Stimulated activated CD4-positive, alpha-beta T cell treated with anti-CD3 and anti-CD28 coated beads, Interleukin-12 subunit alpha, Interleukin-12 subunit beta, amount 100 ng/mL, for 4 hours (primary cell): ENCODE results near the gene NLGN1.
"Not testable (repeated sequence)": the region's sequence is repeated elsewhere in the genome, so short reads cannot be mapped to it uniquely, and the experiment has no call there.

Experiments
- DNase-seq: peaks from one replicate; pipeline ENCODE4 v3.0.0-alpha.2; 2020

The NLGN1 gene

DNA sequence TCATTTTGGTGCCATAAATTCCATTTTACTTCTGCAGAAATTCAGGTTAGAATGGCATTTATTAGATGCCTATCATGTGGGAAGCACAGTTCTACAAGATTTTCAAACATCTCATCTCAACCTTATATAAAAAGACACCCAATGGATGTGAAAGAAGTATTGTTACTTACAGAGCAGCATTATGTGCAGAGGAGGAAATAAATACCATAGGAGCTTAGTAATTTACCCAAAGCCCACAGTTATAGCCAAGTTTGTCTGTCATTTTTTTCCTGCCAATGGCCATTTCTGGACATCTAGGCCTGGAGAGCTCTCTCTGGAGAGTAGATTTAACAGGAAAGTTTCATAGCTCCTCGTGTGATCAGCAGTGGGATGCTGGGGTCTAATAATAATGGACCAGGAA, 802.2 kb downstream of the NLGN1 start:
- no peak for DNase-seq

DNA sequence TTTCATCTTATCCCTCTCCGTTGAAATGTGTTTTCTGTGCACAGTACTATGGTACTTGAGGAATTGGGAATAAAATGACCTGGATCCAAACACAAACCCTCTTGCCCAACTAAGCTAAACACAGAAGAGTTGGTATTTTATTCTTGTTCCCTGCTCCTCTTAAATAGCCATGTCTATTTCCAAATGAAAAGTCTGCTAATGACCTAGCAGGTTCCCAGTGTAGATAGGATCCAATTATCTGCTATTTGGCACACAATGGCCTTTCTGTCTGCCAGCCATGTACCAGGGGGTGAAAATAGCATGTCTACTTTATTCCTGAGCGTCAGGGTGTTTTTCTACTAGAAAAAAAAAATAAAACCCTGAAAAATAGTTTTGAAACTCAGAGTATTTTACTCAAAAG, 804.6 kb downstream of the NLGN1 start:
- DNase-seq: no peak

DNA sequence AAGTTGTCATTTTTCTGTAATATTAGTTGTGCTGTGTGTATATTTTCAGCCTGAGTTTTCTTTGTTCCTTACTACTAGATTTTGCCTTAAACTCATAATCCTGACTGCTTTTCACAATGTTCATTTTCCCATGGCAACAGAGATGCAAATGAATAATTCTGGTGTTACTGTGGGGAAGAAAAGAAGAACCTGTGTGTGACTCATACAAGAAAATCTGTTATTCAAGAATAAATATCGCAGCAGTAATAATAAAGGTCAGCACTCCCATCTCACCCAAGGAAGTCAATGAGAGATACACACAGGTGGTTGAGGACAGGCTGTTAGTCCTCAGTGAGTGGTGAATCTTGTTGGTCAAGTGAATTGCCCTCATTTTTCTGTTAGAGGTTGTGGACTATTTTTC, 805.0 kb downstream of the NLGN1 start:
- DNase-seq: no peak

DNA sequence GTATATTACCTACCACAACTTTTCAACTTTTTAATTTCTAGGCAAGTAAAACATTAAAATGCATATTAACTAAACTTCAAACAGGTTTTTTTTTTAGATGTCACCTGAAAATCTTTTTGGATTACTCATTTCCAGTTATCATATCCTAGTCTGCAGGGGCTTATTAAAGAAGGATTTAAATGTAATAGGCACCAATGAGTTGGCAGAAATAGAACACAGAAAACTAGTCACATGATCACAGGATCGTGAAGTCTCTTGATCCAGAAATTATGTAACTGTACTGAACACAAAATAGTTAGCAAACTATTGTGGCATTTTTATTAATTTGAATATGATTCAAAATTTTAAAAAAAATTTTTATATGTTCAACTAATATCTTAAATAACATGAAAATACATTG, 807.2 kb downstream of the NLGN1 start:
- DNase-seq: no peak

DNA sequence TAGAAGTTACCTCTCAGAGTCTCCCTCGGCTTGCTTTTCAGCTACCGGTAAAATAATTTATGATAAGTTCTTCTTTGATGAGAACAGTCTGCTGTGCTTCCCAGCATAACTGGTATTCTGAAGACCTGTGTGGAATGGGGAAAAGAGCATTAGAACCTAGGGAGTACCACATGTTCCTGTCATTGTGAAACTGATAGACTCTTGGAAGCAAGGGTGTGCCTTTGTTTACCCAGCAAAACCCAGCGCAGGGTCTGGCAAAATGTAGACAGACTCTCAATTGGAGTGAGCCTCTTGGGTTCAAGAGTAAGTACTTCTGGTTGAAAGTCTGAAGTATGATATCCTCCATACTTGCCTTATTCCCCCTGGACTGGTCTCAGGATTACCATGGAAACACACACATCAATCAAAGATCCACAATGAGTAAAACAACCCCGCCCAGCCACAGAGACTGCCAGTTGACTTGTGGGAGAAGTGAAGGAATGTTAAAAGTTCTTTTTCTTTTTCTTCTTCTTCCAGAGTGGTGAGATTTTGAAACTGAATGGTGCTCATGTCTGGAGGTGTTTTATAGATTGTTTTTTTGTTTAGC, 809.2 kb downstream of the NLGN1 start:
- DNase-seq: no peak

DNA sequence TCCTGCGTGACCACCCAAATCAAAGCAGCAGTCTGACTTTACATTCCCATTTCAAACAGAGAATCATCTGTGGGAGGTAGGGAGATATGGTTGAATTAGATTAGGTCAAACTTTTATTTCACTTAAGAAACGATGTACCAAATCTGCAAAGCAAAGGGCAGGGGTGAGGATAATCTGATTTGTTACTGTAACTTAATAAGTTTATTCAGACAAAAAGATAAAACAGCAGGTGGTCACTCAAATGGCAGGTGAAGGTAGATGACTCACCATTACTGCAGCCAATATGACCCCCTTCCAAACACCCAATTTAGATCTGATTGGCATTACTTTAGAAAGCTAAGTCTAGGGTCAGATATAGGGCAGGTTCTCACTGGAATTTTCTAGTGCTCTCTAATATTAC, 810.6 kb downstream of the NLGN1 start:
- DNase-seq: no peak

DNA sequence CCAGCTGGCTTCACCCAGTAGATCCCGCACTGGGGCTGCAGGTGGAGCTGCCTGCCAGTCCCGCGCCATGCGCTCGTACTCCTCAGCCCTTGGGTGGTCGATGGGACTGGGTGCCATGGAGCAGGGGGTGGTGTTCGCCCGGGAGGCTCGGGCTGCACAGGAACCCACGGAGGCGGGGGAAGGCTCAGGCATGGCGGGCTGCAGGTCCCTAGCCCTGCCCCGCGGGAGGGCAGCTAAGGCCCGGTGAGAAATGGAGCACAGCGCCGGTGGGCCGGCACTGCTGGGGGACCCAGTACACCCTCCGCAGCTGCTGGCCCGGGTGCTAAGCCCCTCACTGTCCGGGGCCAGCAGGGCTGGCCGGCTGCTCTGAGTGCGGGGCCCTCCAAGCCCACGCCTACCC, 814.4 kb downstream of the NLGN1 start:
- not testable (repeated sequence) for DNase-seq

DNA sequence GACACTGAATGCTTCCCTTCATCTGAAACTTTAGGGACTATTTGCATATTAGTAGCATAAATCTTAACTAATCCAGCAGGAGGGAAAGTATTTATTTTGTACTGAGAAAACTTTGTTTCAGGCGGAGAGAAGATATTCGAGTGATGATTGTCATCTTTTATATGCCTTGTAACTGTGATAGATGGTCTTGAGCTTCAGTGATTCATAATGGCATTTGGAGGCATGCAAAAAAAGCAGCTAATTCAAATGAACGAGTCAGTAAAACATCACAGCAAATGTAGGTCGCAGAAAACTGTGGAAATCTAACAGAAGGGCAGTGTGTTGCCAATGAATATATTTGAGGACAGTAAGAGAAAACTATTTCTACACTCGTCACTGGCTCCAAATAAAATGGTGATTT, 817.9 kb downstream of the NLGN1 start:
- DNase-seq: no peak

DNA sequence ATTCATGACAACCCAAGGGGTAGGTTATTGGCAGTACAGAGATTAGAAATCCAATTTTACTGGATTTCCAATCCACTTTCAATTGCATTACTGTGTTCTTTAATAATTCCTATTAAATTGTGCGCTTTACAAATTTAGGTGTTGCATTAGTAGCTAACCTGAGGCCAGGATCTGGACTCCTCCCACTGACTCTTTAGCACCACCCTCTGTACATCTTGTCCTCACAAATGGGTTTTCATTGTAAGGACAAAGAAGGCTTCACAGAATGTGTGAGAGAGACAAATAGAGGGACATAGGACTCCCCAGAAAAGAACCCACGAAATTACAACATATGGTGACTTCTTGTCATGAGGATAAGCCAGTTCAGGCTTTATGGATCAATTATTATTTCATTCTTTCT, 818.5 kb downstream of the NLGN1 start:
- DNase-seq: no peak

DNA sequence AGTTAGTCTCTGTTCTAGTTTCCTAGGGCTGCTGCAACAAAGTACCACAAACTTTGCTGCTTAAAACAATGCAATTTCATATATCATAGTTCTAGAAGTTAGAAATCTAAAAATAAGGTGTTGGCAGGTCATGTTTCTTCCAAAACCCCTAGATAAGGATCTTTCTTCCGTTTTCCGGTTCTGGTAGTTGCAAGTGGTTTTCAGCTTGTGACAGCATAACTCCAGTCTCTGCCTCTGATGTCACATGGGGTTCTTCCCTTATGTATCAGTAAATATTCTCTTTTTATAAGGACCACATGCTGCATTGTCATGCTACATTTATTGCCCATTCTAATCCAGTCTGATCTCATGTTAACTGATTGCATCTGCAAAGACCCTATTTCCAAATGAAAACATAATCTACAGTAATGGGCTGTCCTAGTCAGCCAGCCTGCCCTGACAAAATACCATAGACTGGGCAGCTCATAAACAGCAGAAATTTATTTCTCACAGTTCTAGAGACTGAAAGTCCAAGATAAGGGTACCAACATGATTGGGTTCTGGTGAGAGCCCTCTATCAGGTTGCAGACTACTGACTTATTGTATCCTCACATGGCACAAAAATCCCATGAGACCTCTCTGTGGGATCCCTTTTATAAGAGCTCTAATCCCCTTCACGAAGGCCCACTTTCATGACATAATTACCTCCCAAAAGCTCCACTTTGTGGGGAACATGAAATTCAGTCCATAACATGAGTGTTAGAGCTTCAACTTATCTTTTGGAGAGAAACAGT, 819.6 kb downstream of the NLGN1 start:
- DNase-seq: no peak

DNA sequence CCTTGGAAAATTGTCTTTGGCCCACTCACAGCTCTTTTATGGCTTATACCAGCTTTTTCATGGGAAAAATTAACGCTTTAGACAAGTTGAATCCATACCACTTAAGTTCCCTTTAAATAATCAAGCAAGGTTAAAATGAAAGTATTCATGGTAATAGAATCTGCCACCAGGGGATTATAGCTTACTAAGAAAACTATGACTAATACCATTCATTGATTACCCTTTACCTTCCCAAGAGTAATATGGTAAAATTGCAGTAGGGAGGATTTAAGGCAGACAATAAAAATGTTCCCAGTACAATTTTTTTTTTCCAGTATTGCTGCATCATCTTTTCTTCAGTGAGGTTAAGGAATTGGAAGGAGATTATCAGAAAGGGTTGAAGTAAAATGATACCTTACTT, 820.5 kb downstream of the NLGN1 start:
- no peak for DNase-seq

DNA sequence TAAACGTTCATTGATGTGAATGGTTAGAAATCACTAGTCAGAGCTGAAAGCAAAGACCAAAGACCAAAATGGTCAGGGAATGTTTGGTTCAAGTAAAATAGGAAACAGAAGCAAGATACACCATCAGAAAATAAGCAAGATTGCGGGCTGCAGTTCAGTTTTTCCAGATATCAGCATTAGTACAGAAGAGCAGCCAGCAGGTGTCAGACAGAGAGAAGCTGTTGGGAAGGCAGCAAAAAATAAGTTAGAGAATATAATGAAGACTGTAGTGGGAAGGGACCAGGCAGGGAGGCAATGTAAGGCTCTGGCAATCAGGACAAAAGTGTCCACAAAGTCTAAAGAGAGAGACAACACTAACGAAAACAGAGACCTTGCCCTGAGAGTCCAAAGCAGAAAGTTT, 822.2 kb downstream of the NLGN1 start:
- DNase-seq: no peak

DNA sequence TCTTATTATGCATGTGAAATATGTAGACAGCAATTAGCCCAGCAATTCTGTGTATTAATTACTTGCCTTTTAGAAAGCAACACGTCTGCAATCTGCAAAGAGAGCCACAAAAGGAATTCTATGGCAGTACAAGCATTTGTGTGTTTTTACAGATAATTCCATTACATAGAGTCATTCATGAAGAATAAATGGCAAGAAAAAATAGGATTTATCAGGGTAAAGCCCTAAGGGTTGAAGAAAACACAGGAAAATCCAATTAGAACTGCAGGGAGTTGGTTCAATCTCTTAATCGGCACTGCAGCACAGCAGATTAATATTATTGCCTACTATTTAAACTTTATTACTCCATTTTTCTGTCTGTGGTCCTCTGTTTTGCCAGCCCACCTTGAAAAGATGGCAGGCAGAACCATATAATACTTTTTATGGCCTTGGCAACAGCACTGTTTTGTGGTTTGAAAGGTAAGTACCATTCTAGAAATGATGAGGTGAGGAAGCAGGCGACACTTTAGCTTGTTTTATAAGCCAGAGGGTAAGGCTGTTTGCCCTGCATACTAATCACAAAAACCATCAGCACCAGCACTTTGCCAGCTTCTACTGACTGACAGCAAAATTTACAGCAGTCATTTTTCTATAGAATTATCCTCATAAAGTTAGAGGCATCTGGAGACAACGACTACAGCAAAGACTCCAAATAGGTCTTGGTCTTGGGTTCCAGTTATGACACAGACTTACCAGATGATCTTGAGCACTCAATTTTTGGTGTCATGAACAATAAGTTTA, 823.4 kb downstream of the NLGN1 start:
- DNase-seq: no peak

DNA sequence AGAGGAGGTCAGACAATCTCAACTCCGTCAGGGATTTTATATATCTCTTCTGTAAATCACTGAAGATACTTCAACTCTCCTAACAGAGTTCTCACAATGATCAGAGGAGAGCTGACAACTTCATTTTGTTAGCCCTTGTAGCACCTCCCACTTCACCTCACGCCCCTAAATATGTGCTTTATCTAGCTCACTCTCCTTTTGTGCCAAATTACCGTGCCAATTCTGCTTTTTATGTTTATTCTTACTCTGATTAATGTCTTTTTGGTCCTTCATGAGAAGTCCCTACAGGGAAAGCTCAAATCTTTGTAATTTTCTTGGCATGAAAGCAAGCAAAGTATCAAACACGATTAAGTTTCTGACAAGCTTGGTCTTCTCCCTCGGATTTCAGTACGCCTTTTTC, 825.5 kb downstream of the NLGN1 start:
- no peak for DNase-seq

DNA sequence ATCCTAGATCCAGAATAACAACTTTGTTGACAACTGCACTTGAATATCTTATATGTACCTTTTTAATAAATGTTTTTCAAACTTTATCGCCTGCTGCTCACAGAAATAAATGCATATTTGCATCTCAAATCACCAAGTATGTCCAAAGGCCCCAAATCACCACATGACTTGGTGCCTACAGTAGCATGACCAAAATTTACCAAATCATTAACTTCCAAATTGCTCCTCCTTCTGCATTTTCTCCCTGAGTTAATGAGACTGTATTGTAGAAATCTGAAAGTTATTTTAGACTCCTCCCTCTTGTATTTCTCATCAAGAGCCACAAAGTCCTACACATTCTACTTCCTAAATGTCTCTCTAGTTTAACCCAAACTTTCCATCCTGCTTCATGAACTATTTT, 826.1 kb downstream of the NLGN1 start:
- DNase-seq: no peak

DNA sequence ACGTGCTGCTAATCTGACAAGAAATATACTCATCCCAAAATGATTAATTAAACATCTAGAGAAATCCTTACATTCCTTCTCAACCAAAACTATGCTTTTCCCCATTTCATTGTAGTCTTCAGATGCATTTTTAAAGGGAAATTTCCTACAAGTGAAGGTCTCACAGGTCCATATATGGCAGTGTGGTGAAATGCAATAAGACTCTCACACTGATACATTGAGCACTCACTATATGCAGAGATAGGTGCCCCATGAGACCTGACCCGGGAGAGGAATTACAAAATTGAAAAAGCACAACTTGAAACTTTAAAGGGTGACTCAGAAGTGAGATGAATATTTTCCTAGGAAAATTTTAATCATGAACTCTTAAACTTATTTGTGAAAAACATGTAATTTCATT, 832.4 kb downstream of the NLGN1 start:
- DNase-seq: no peak

DNA sequence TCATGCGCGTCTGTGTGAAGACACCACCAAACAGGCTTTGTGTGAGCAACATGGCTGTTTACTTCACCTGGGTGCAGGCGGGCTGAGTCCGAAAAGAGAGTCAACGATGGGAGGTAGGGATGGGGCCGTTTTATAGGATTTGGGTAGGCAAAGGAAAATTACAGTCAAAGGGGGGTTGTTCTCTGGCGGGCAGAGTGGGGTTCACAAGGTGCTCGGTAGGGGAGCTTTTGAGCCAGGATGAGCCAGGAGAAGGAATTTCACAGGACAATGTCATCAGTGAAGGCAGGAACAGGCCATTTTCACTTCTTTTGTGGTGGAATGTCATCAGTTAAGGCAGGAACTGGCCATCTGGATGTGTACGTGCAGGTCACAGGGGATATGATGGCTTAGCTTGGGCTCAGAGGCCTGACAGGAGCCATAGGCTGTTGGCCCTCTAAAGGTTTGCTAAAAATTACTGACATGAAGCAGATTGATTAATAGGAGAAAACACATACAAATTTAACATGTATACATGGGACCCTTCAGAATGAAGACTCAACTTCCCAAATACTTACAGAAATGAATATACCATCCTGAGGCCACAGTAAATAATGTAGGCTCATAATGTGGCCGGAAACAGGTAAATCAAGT, 834.6 kb downstream of the NLGN1 start:
- not testable (repeated sequence) for DNase-seq

DNA sequence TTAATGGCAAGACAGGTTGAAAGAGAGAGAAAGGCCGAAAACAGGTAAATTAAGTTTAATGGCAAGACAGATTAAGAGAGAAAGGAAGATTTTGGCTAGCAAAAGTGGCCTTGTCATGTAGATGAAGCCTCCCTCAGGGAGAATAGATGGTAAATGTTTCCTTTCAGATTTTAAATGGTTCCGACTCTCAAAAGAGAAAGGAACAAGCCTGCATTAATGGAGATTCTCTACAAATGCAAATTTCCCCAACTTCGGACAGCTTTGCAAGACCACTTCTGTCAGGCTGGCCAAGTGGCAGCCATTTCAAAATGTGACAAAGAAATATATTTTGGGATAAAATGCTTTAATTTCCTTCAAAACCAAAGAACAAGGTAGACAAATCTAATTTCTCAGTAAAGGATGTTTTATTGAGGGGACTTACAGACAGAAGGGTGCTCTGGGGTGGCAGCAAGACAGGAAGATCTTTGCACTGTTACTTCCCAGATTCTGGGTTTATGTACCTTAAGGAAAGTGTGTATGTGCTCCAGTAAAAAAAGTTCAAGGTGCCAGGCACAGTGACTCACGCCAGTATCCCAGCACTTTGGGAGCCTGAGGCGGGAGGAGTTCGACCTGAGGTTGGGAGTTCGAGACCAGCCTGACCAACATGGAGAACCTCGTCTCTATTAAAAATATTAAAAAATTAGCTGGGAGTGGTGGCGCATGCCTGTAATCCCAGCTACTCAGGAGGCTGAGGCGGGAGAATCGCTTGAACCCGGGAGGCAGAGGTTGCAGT, 835.3 kb downstream of the NLGN1 start:
- DNase-seq: no peak

DNA sequence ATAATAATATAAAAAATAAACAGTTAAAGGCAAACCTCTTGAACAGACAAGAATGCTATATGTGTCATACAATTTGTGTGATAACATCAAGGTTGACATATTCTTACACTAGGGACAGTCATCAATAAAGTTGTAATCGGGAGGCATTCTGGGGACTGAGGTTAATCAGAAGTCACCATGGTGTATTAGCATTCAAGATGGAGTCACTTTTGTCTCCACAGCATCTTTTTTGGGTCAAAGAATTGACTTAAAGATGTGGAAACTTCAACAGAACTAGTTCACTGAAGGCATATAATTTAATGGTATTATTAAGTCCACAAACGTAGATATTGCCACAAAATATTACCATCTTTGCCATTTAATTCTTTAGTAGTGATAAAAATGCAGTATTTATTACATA, 836.0 kb downstream of the NLGN1 start:
- no peak for DNase-seq

DNA sequence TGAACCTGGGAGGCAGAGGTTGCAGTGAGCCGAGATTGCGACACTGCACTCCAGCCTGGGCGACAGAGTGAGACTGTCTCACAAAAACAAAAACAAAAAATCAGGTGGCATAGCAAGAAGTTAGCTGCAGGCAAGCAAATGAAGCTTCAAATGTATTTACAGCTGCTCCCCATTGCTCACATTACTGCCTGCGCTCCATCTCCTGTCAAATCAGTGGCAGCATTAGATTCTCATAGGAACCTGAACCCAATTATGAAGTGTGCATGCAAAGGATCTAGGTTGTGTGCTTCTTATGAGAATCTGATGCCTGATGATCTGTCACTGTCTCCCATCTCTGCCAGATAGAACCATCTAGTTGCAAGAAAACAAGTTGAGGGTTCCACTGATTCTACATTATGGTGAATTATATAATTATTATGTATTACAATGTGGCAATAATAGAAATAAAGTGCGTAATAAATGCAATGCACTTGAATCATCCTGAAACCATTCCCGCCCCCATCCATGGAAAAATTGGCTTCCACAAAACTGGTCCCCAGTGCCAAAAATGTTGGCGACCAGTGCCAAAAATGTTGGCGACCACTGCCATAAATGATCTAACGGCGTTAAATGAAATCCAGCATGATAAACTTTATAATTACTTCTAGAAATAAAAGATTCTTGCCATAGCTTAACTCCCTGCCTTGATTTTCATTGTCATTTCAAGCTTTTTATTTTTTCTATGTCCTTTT, 844.9 kb downstream of the NLGN1 start:
- no peak for DNase-seq

DNA sequence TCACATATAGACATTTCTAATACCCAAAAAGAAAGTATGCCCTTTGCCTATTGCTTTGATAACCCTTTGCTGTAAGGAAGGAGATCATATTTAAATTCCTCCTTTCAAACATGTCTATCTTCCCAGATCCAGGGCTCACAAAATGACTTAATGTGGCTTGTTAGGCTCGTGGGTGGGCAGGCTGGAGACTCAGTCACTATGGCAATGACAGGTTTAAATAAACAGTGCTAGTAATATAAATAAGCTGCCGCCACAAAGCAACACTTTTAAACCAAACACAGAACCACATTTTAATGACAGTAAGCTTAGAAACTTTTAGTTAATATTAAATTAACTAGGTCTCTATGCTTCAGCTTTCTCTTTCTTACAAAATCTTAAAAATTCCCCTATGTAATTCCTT, 845.6 kb downstream of the NLGN1 start:
- no peak for DNase-seq

DNA sequence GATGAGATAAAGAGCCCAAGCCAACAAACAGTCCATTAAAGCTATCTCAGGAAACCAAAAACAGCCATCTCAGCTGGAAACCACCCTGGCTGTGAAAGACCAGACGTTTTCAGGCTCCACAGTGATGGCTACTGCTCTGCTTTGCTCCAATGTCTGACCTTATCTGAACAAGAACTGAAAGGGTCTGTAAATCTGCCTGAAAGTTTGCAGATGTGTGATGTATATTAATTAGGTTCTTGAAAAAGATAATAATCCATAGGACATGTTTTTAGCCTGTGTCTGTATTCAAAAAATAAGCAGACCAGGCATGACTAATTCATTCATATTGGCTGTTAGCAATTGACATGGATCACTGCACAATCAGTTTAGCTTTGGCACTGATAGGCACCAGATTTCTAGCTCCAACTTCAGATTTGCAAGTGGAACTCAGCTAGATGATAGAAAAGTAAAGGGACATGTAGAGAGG, 850.2 kb downstream of the NLGN1 start:
- DNase-seq: no peak
